ENCODE data around the gene TCAIM.
"Not testable (repeated sequence)": the region's sequence is repeated elsewhere in the genome, so short reads cannot be mapped to it uniquely, and the experiment has no call there.

TCAIM gene

DNA sequence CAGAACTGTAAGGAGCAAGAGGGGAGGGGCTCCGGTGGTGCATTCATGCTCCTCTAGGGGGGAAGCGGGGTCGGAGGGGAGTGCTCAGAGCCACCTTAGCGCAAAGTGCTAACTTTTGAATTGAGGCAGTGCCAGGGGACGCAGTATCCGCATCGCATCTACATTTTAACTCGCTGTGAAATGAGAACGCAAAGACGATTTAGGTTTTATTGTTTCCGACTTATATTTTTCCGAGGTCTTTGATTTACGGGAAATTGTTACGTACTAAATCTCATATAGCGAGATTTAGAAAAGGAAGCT is 212 bp downstream of the TCAIM start:
- peaks cover 28% of the 10 kb centered on the region for H3K4me1 Mint-ChIP-seq
- no peaks in the 10 kb centered on the region for H3K9me3 Mint-ChIP-seq
- peak overlapping the region; percentile 98 to 99 (median 99) for H3K4me3 Mint-ChIP-seq
- peaks cover 5% of the 10 kb centered on the region for H3K27me3 Mint-ChIP-seq (ENCODE audit: low read depth)
- peak overlapping the region; percentile 95 to 99 (median 99) for H3K27ac Mint-ChIP-seq
- no peaks in the 10 kb centered on the region for H3K36me3 Mint-ChIP-seq (ENCODE audit: low read depth)
- peak in 1 of 3 experiments; percentile 9 for TF ChIP-seq CTCF (IDR thresholded peaks at IDR 0.05; ENCODE audit: unreplicated experiment in 3 of 3)

- Mint-ChIP-seq H3K36me3 (ENCODE audit: low read depth) (no peaks in the 10 kb centered on the region), H3K9me3 (no peaks in the 10 kb centered on the region), H3K27ac (peak overlapping the region; percentile 95 to 99 (median 99)), H3K27me3 (ENCODE audit: low read depth) (peaks cover under 1% of the 10 kb centered on the region), H3K4me1 (peaks cover 28% of the 10 kb centered on the region), H3K4me3 (peak overlapping the region; percentile 98 to 99 (median 99))
- no peak for TF ChIP-seq CTCF (IDR thresholded peaks at IDR 0.05; ENCODE audit: unreplicated experiment in 3 of 3)
Observed at GRCh38 chr3:44339181-44340057, 853 bp downstream of the TCAIM start.

- Mint-ChIP-seq H3K27ac (peak overlapping the region; percentile 95 to 99 (median 99)), H3K4me1 (peaks cover 28% of the 10 kb centered on the region), H3K4me3 (peak overlapping the region; percentile 98 to 99 (median 99)), H3K27me3 (ENCODE audit: low read depth) (no peaks in the 10 kb centered on the region), H3K36me3 (ENCODE audit: low read depth) (no peaks in the 10 kb centered on the region), H3K9me3 (no peaks in the 10 kb centered on the region)
- no peak for TF ChIP-seq CTCF (IDR thresholded peaks at IDR 0.05; ENCODE audit: unreplicated experiment in 3 of 3)
Observed at GRCh38 chr3:44340058-44340395, 1.5 kb downstream of the TCAIM start.

DNA sequence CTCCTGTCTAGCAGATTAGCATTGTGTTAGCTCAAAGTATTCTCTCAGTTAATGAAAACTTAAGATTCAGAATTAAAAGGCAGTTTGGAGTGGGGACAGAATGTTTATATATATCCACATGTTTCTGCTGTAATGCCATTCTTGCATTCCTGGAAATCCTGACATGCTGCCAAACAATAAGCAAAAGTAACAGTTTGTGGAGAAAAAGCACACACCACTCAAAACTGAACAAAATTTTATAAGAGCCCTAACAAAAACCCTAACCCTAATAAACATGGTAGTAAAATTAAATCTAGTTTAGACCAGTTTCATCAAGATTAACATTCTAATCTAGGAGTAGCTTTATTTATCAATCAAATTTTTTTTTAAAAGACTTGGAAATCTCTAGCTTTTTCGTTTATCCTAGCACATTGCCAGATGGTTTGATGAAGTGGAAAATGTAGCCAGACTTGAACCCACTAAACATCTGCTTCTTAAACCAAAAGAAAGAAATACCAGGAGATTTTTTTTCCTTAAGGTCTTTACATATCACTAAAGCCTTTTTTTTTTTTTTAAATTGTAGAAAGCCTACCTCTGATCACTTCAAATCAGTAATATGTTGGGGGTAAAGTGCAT is 3.7 kb downstream of the TCAIM start:
- Mint-ChIP-seq H3K36me3 (ENCODE audit: low read depth) (no peaks in the 10 kb centered on the region), H3K27me3 (ENCODE audit: low read depth) (no peaks in the 10 kb centered on the region), H3K9me3 (no peaks in the 10 kb centered on the region), H3K4me1 (peaks cover 25% of the 10 kb centered on the region), H3K27ac (peak overlapping the region; percentile 79 to 90 (median 84)), H3K4me3 (peak overlapping the region; percentile 7 to 67 (median 9))
- no peak for TF ChIP-seq CTCF (IDR thresholded peaks at IDR 0.05; ENCODE audit: unreplicated experiment in 3 of 3)

- Mint-ChIP-seq H3K36me3 (ENCODE audit: low read depth) (no peaks in the 10 kb centered on the region), H3K4me1 (peaks cover 24% of the 10 kb centered on the region), H3K4me3 (no peak overlapping the region), H3K9me3 (no peaks in the 10 kb centered on the region), H3K27me3 (ENCODE audit: low read depth) (no peaks in the 10 kb centered on the region), H3K27ac (no peak overlapping the region)
- TF ChIP-seq CTCF (IDR thresholded peaks at IDR 0.05; ENCODE audit: unreplicated experiment in 3 of 3): no peak
Observed at GRCh38 chr3:44343421-44343820, 4.9 kb downstream of the TCAIM start.

DNA sequence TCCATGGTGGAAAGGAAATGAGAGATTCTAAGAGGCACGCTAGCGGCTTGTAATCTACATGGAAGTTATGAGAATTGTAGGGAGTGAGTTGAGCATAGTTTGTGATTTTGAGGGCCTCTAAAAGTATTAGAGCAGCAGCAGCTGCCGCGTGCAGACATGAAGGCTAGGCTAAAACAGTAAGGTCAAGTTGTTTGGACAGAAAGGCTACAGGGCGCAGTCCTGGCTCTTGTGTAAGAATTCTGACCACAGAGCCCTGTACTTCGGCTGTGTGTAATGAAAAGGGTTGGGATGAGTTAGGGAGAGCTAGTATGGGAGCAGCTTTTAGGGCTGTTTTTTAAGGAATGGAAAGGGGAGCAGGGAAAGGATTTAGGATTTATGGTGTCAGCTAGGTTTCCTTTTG is 8.0 kb downstream of the TCAIM start:
- not testable (repeated sequence) for H3K27ac Mint-ChIP-seq; H3K27me3 Mint-ChIP-seq (ENCODE audit: low read depth); H3K36me3 Mint-ChIP-seq (ENCODE audit: low read depth); H3K4me3 Mint-ChIP-seq; H3K9me3 Mint-ChIP-seq
- peaks cover 14% of the 10 kb centered on the region for H3K4me1 Mint-ChIP-seq

Measured in nephron (organoid).